Thyroid gland (tissue), 4 donors: ENCODE data around the gene HYCC1.

ENCODE experiments used
- CTCF ChIP-seq, 6 experiments: fragments of 200-600 bp in 3 of 6; fragments of 450-650 bp in 3 of 6; sonication (generic) in 3 of 6; IDR thresholded peaks; one replicate each; pipeline ENCODE4 v1.5.1; 2016 to 2019; ENCODE audit warnings: antibody characterized with exemption in 6 of 6, mild to moderate bottlenecking in 2 of 6, inconsistent platforms in 1 of 6, moderate library complexity in 1 of 6
- POLR2A ChIP-seq, 2 donors: fragments of 450-650 bp; IDR thresholded peaks; one replicate each; pipeline ENCODE4 v1.6.1; 2017; ENCODE audit warnings: antibody characterized with exemption in 2 of 2, mild to moderate bottlenecking in 2 of 2, moderate library complexity in 1 of 2

GRCh38 chr7:23026164-23026563 is 12.2 kb upstream of the HYCC1 start:
- TF ChIP-seq POLR2A (IDR thresholded peaks at IDR 0.05) = no peak
- no peak for TF ChIP-seq CTCF (IDR thresholded peaks at IDR 0.05)
